Measurements from ENCODE around the gene SLN. TPM values are rescaled to one million over a fixed set of nuclear protein-coding genes. Genes with fewer than 3 reads are reported as not detected.

SLN gene
- total RNA-seq, 1 experiment from 2014 or later: not detected

DNA sequence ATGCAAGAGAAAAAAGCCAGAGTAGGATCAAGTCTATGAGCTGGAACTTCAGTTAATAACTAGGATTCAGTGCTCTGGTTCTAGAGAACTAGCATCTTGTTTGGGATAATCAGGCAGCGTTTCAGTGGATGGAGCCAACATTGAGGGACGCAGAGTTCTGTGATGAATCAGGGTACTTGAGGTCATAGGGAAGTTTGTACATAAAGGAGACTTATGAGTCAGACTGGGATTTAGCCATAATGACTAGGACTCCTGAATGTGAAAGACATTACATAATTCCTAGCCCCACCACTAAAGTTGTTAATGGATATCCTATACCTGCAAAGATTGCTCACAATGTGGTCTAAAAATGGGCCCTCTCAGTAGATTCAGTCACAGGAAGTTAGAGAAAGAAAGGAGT lies 6.8 kb downstream of the SLN start:
- H3K9me3 Mint-ChIP-seq: peaks cover 0 to 4% of the 10 kb centered on the region in 2 experiments; a peak in 2 of 5 replicates
- H3K36me3 Mint-ChIP-seq (ENCODE audit: insufficient read depth in 1 of 3, low read depth in 3 of 3): no peaks in the 10 kb centered on the region; a peak in 2 of 7 replicates
- WGBS (ENCODE audit: extremely low coverage, insufficient read length, low lambda C conversion rate): no CpG with 5 or more reads among the region's 2 CpGs
- H3K27ac Mint-ChIP-seq: no peak overlapping the region
- H2BK12ac ChIP-seq (ENCODE audit: insufficient read length, low read depth, low read length): no peak overlapping the region
- H3K27me3 Mint-ChIP-seq (ENCODE audit: low read depth): peaks cover 9% of the 10 kb centered on the region
- H3K9ac ChIP-seq (ENCODE audit: extremely low read depth, insufficient read length, low read length): no peak overlapping the region
- no peak overlapping the region for H3K14ac ChIP-seq (ENCODE audit: insufficient read depth, low read length)
- no peaks in the 10 kb centered on the region for H3K27me3 ChIP-seq (ENCODE audit: insufficient read depth, low read length)
- H3K4me1 Mint-ChIP-seq: peaks cover 33 to 35% of the 10 kb centered on the region in 2 experiments
- H3K23me2 ChIP-seq (ENCODE audit: insufficient read length, low read depth, low read length, poor library complexity, severe bottlenecking): no peaks in the 10 kb centered on the region
- no peak overlapping the region for H3K4me2 ChIP-seq (ENCODE audit: insufficient read depth, insufficient read length, low read length)
- H2AK5ac ChIP-seq (ENCODE audit: insufficient read length, low read length): no peak overlapping the region
- no peaks in the 10 kb centered on the region for H3K79me1 ChIP-seq (ENCODE audit: insufficient read depth, low read depth, low read length, poor library complexity, severe bottlenecking)
- no peak overlapping the region for H3K4me3 Mint-ChIP-seq
- no peak overlapping the region for H3K56ac ChIP-seq (ENCODE audit: insufficient read length, low read depth, low read length)
- H4K91ac ChIP-seq (ENCODE audit: insufficient read length, low read depth, low read length): no peak overlapping the region
- no peak overlapping the region for H3T11ph ChIP-seq (ENCODE audit: low read length)
- no peak overlapping the region for H2AFZ ChIP-seq (ENCODE audit: low read length)
- H3K9me3 ChIP-seq (ENCODE audit: control insufficient read depth, low read depth, low read length): no peaks in the 10 kb centered on the region
- no peaks in the 10 kb centered on the region for H4K20me1 ChIP-seq (ENCODE audit: control insufficient read depth, insufficient read depth, insufficient read length)
- no peak overlapping the region for H2BK5ac ChIP-seq (ENCODE audit: insufficient read length, low read length)
- H2BK20ac ChIP-seq (ENCODE audit: low read depth, low read length, poor library complexity, severe bottlenecking): no peak overlapping the region
- peaks cover 10% of the 10 kb centered on the region; the same call in 1 of the 2 replicates for H3K4me1 ChIP-seq (ENCODE audit: insufficient read depth, low read length)
- H3K18ac ChIP-seq (ENCODE audit: insufficient read length, low read depth, low read length): no peak overlapping the region
- H3K79me2 ChIP-seq (ENCODE audit: insufficient read depth, low read length): no peaks in the 10 kb centered on the region
- DNase-seq: no peak
- H4K8ac ChIP-seq (replicated peaks; ENCODE audit: insufficient read length, low read depth, low read length): no peak overlapping the region
- no peak overlapping the region for H3K4ac ChIP-seq (ENCODE audit: low read depth, low read length)
- TF ChIP-seq CTCF (conservative IDR thresholded peaks at IDR 0.05): no peak
- no peak overlapping the region for H4K5ac ChIP-seq (ENCODE audit: insufficient read length, low read depth, low read length)
- H2BK120ac ChIP-seq (ENCODE audit: low read depth, low read length, poor library complexity, severe bottlenecking): no peak overlapping the region
- H3K23ac ChIP-seq (ENCODE audit: insufficient read length, low read depth, low read length): no peak overlapping the region
- H2BK15ac ChIP-seq (ENCODE audit: low read depth, low read length): no peak overlapping the region
- H3K27ac ChIP-seq (ENCODE audit: insufficient read length, low read depth, low read length): no peak overlapping the region
